HG02642 (cell line): ENCODE measurements around the gene FBN2.
"Not testable (repeated sequence)": the region's sequence is repeated elsewhere in the genome, so short reads cannot be mapped to it uniquely, and the experiment has no call there.

ENCODE experiments used
- ATAC-seq: cut with Tn5 transposase; IDR thresholded peaks from one replicate; pipeline ENCODE4 v1.9.1; 2021; ENCODE audit warnings: mild to moderate bottlenecking; ENCODE audit not compliant: unreplicated experiment, poor library complexity

FBN2 gene

DNA sequence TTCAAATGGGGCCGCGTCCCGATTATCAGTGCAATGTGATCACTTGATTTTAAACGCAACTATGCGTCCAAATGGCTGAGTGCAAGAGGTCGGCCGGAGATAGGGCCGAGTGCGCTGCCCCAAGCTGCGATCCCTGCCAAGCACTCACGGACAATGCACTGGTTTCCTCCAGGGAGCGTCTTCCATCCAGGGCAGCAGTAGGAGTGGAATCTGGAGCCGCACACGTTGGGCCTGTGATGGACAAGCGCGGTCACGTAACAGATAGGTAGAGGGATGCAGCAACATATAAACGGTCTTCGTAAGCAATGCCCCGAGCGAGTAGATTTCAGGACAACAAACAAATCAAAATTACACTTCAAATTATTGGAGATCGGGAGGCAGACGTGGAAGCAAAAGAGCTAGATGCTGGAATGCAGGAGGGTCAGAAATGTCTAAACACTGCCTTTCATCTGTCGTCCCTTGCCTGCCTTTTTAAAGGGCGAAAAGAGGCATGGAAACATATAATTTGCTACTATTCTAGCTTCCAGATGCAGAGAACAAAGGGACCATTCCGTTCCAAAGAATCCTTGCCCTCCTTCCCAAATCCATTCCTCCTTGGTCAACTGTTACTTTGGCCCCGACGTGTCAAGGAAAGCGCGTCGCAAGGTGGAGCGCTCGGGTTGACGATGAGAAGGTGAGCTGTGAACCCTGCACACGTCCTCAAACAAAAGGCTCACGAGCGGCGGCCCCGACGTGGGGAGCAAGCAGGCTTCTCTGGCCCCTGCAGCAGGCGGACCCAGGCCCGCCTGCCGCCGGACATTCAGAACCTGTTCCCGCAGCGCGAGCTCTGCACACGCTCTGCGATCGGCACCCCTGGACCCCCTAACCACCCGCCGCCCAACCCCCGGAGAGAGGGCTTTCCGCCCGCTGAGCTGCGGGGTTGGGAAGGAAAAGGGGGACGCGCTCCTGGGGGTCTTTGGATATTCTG is 1.5 kb downstream of the FBN2 start:
- ATAC-seq = no peak

DNA sequence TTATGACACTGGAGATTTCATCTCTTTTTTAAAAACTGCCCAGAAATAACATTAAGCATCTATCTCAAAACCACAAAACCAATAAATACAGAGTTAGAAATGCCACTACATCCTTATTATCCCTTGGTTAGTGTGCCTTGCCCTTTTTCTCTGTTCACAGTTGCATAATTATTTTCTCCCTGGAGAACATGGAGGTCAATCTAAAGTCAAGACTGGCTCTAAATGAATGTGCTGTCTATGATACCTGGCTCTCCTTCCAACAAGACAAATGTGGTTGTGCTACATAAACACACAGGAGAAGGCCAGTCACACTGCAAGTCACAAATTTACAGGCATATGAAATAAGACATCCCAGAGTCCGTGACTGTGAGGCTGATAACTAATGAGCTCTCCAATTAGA is 2.8 kb downstream of the FBN2 start:
- ATAC-seq = no peak

DNA sequence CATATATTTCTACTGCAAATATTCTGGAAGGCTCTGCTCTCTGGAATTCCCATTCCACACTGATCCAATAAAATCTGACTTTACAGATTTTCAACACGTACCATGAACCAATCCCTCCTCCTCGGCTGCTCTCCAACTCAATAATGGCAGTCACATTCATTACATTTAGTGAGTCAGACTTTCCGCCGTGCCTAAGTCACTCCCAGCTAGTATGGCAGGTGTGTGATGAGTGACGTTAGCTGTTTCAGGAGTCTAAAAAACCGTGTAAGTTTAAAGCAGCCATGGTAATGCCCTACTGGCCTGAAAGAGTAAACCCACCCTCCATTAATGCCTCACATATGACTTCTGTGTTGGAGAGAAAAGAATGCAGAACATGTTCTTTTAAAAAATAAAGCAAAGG is 3.3 kb downstream of the FBN2 start:
- no peak for ATAC-seq

DNA sequence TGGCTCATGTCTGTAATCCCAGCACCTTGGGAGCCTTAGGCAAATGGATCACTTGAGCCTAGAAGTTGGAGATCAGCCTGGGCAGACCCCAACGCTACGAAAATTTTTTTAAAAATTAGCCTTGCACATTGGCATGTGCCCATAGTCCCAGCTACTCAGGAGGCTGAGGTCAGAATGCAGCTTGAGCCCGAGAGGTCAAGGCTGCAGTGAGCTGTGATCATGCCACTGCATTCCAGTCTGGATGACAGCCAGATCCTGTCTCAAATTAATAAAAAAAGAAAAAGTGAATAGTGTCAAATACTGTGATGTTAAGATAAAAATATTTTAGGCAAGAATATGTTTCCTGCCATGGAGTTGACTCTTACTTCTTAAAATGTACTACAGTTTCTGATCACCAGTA is 5.3 kb downstream of the FBN2 start:
- ATAC-seq = no peak

DNA sequence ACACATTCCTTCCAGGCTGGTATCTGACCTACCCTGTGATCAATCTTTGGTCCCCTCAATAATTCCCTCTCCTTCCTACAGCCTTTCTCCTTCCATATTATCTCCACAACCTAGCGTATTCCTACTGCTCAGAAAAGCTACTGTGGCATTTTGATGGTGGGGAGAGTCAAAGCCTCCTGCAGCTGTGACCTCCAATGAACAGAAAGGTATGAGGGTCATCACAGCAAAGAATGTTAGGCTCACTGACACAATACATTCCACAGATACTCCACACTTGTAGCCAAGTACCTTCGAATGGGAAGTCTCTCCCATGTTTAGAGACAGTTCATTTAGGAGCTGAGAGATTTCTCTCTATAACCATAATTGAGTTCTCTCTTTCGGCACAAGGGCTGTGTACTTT is 5.9 kb downstream of the FBN2 start:
- ATAC-seq = no peak

DNA sequence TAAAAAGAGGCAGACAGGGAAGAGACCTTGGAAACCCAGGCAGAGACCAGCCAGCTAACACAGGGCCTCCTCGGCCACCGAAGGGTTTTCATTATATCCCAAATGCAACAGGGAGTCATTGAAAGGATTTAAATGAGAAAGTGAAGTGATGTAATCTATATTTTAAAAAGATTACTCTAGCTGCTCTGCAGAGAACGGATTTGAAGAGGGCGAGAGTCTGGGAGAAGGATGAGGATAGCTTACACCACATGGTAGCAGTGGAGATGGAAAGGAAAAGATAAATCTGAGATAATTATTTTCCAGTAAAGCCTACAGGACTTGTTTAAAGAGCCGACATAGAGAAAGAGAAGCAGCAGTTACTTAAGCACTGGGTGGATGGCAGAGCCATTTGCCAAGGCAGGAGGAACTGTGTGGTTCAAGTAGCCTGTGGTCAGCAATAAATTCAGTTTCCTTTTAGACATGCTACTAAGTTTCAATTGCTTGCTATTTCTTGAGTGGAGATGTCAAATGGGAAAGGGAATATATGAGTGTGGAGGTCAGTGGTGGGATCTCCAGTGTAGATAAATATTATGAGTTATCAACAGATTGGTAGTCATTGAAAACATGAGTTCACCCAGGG is 9.3 kb downstream of the FBN2 start:
- ATAC-seq = no peak

DNA sequence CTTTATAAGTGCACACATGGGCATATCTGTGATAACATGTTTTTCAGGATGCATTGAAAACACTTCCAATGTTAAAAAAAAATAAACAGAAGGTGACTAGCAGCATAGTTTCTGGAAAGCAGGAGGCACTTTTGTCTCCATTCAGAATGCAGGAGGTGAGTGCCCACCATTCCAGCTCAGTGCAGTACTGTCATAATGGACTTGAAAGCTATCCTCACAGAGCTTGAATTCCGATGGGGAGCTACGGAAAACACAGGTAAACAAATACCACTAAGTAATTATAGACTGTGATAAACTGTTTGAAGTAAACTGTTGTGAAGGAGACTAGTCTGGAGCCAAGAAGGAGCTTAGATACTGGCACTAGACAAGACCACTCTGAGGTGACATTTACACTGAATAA is 9.9 kb downstream of the FBN2 start:
- ATAC-seq = no peak

DNA sequence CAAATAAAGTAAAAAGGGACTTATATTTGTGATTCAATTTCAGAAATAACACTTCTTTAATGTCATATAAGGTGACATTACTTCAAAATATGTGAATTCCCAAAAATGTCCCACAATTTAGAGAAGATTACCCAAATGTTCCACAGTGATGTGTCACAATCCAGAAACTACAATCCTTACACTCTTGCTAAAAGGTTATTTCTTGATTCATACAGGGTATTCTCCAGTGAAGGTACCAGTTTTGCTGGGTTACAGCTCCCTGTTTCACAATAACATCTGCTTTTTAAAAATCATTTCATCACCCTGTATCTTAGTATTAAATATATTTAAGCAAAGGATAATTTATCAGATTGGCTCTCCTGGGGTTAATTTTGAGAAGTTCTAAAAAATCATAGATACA is 11.0 kb downstream of the FBN2 start:
- no peak for ATAC-seq

DNA sequence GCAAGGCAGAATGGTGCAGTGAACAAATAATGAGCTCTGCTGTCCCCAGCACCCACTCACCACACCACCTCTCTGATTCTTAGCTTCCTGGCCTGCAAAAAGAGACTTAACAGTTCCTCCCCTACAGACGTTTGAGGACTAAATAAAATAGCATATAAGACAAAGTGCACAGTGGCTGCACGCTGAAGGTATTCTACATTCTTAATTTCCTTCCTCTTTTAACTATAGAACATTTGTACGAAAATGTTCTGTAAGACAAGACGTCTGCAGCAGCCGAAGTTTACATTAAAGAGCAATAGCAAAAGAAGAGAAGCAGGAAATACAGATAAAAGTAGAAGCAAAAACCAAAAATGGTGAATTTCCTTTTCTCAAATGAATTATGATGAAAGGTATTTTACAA is 15.7 kb downstream of the FBN2 start:
- ATAC-seq = no peak

DNA sequence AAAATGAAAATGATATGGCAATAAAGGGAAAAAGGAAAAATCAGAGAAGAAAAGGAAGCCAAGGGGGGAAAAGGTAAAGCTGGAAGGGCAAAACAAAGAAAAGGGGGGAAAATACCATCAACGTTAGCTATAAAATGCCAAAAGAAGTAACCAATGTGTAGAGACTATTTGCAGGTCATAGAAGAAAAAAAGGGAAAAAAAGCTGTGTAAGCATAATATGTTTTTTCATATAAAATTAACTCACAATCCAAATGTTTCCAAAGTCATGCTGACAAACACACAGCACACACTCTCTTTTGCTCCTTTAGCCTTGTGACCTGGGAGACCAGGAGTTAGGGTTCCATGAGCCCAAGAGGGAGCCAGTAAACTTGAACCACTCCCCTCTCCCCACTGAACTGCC is 18.2 kb downstream of the FBN2 start:
- ATAC-seq = no peak

DNA sequence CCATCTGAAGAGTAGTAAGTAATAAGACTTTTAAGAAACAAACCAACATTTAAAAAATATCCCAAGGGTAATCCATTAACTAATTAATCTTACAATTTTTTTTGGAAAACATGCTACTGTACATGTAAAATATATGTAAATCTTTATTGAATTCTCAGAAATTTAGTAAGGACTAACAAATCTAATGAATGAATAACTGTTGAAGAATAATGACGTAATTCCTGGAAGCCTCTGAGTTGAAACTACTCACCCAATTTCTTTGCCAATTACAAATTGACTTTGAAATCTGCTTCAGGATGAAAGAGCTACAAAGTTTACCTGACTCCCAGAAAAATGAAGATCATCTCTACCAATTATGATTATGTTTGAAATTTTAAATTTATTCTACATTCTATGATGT is 21.1 kb downstream of the FBN2 start:
- no peak for ATAC-seq

DNA sequence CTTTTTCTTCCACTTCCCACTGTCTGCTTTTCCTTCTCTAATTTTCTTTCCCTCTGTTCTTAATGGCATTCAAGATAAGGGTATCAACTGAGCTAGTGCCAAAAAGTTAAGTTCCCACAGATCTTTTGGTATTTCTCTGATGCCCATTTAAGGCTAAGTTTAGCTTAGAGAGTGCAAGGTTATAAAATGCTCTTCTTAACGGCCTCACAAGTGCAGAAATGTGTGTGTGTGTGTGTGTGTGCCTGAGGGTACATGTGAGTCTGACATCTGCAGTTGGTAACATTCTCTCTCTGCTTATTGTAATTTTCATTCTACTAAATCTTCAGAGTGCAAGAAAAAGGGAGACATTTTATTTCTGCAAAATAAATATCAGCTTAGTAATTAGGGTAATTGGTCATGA is 24.2 kb downstream of the FBN2 start:
- no peak for ATAC-seq

DNA sequence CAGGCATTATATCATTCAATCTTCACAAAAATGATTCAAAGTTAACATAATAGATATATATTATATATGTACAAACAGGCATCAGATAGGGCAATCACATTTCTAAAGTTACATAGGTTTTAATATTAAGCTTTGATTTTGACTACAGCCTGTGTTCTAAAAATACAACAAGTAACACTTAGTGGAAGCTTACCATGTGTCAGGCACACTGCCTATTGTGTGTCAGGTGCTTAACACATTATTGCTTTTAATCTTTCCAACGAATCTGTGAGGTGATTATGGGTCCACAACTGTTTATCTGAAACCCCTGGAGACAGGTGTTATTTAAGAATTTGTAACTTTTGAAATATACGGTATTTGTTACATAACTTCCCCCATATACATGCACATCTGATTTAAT is 25.2 kb downstream of the FBN2 start:
- no peak for ATAC-seq

DNA sequence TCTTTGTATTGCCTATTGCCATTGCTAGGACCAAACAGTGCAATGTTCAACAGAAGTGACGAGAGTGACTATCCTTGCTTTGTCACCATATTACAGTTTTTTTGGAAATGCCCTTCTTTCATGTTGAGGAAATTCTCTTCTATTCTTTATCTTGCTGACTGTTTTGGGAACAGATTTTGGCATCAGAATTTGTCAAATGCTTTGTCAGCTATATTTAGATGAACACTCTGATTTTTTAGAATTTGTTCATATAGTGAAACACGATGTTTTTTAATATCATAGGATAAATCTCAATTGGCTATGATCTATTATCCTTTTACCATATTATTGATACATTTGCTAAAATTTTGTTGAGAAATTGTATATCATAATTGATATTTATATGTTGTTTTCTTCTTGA is 31.4 kb downstream of the FBN2 start:
- ATAC-seq = no peak

DNA sequence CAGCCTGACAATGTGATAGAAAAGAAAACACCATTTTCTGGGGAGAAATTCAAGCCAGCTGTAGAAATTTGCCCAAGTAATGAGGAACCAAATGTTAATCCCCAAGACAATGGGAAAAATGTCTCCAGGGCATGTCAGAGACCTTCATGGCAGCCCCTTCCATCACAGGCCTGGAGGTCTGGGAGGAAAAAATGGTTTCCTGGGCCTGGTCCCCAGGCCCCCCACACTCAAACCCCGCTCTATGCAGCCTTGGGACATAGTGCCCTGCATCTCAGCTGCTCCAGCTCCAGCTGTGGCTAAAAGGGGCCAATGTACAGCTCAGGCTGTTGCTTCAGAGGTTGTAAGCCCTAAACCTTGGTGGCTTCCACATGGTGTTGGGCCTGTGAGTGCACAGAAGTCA is 34.3 kb downstream of the FBN2 start:
- ATAC-seq = not testable (repeated sequence)

DNA sequence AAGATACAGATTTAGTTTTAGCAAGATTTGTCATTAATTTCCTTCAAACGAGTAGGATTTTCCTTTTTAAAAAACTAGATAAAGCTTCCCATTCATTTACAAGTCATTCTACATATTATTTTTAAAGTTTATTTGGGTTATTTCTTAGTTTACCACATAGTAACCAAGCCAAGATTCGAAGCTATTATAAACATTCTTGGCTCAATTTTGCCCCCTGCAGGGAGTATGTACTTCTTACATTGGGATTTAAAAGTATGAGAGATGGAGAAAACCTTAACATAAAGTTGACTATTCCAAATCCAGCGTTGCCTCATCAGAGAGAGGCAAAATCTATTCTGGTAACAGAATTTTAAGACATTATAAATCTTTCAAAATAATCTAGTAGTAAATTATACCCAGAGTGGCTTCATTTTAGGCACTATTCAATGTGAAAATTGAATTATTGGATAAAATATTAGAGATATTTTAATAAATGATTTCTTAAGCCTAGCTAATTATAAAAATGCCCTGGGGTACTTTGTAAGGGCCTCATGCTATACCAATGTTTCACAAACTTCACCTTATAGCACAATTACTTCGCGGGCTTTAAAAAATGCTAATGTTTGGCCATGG is 39.1 kb downstream of the FBN2 start:
- ATAC-seq = no peak

DNA sequence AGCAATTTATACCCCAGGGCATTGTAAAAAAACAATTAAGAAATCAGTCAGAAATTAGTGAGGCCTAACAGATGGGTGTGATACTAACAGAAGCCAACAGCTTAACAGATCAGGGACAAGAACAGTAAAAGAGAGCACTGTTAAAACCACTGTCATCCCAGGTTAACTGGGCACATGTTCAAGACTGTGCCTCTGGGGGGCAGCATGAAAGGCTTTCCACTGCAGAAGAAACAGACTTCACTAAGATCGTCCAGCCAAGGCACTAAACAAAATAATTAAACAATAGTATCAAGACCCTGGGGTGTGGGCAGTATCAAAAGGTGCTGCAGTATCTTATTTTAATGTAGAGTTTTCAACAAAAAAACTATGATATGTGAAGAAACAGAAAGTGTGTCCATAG is 43.5 kb downstream of the FBN2 start:
- no peak for ATAC-seq

DNA sequence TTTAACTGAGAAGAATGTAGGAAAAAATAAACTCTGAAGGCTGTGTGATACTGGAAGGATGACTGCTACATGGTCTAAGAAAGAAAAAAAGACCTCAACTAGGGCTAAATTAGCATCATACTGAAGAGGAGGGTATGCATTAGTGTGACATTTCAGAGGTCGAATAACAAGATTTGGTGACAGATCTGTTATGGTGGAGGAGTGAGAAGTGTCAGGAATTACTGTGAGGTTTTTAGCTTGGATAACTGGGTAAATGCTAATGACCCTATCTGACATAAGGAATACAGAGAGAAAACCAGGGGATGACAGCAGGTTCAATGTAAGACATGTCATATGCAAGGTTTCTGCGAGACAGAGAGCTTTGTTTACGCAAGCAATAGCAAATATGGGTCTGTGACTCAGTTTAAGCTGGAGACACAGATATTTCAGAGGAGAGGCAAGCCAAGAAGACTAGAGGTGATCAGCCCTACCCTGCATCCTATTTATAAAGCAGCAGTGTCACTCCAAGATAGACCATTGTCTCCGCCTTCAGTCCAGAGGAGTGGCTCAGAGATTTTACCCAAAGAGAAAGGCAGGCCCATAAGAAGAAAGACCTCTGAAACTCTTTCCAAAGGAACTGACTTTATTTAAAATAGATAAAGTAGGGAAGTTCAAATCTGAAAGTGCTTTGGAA is 44.3 kb downstream of the FBN2 start:
- ATAC-seq = no peak

DNA sequence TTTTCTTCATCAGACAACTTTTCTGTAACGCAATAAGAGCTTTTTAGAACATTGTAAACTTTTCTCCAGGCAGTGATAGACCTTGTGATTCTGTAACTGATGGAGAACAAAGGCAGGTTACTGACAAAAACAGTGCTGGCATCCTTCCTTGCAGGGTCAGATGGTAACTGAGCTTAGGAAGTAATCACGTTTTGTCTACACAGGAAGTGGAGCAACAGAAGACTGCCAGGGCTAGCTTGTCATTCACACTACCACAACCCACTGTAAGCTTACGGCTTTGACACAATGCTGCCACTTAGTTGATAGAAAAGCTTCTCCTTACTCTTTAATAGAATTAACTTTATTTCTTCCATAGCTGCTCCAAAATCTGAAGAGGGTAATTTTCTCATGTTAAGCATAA is 46.8 kb downstream of the FBN2 start:
- ATAC-seq = no peak

DNA sequence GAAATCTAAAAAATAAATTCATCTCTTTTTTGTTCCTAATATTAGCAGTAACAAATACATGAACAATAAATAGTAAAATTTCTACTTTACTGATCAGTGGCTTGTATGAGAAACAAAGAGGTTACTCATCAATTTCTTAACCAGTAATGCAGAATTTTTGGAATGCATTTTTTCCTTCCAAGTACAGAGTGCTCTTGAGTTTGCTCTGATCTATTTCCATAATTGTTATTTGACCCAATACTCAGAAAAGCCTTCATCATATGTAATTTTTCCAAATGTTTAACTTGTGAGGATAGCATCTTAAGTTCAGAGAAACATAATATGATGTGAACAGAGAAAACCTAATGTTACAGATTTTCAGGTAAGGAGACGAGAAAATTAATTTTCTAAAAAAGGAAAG is 47.3 kb downstream of the FBN2 start:
- ATAC-seq = no peak

DNA sequence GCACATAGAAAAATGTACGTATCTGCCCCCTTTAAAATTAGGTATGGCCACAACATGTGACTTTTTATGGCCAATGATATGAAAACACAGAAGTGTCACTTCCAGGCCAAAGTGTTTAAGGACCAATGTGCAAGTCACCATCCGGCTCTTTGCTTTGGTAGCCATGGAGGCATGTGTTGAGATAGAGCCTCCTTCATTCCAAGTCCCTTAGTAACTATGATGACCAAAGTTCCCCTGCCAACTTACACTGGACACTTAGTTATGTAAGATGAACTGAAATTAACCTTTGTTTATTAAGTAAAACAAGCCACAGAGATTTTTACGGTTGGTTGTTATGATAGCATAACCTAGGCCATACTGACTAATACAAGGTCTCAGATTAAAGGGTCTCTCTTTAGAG is 51.0 kb downstream of the FBN2 start:
- ATAC-seq = no peak
